NCI-H1930 (cell line): Measurements from ENCODE around the gene ZNF526.
"Not testable (repeated sequence)": the region's sequence is repeated elsewhere in the genome, so short reads cannot be mapped to it uniquely, and the experiment has no call there.

Source experiments
- DNase-seq, 2 experiments: peaks; one replicate each; lab custom pipeline; 2025; lab: John Stamatoyannopoulos, UW

ZNF526 gene

GRCh38 chr19:42246922-42247639 lies 27.0 kb downstream of the ZNF526 start:
- DNase-seq, result no peak

- DNase-seq, result no peak
Observed at GRCh38 chr19:42247640-42248199, 27.6 kb downstream of the ZNF526 start.

GRCh38 chr19:42248270-42249148 lies 28.4 kb downstream of the ZNF526 start:
- no peak for DNase-seq

- no peak for DNase-seq
Observed at GRCh38 chr19:42249149-42249750, 29.1 kb downstream of the ZNF526 start.

- no peak for DNase-seq
Observed at GRCh38 chr19:42249769-42250168, 29.7 kb downstream of the ZNF526 start.

GRCh38 chr19:42250183-42250665 lies 30.1 kb downstream of the ZNF526 start:
- DNase-seq, result no peak

- DNase-seq, result no peak
Observed at GRCh38 chr19:42250666-42251531, 30.8 kb downstream of the ZNF526 start.

GRCh38 chr19:42251572-42252358 lies 31.7 kb downstream of the ZNF526 start:
- no peak for DNase-seq

- DNase-seq, result no peak
Observed at GRCh38 chr19:42252365-42253244, 32.5 kb downstream of the ZNF526 start.

GRCh38 chr19:42253245-42254088 lies 33.4 kb downstream of the ZNF526 start:
- DNase-seq, result peak in 1 of 2 experiments; percentile 28

GRCh38 chr19:42254089-42254849 lies 34.2 kb downstream of the ZNF526 start:
- DNase-seq, result peak in 1 of 2 experiments; percentile 45

GRCh38 chr19:42254850-42255765 lies 35.0 kb downstream of the ZNF526 start, which contains the start of gene ERF:
ERF (minus strand) TSS chr19:42255128; CDS start chr19:42254999, 129 bp downstream.
- peak; percentile 88 to 94 for DNase-seq

- DNase-seq, result peak in 1 of 2 experiments; percentile 27
Observed at GRCh38 chr19:42255766-42256745, 35.9 kb downstream of the ZNF526 start.

GRCh38 chr19:42257842-42258241 lies 37.7 kb downstream of the ZNF526 start:
- DNase-seq, result not testable (repeated sequence)

- no peak for DNase-seq
Observed at GRCh38 chr19:42261763-42262162, 41.7 kb downstream of the ZNF526 start.
